ENCODE measurements around the gene ADARB2. TPM values are rescaled to one million over a fixed set of nuclear protein-coding genes. Genes with fewer than 3 reads are reported as not detected.

ADARB2 gene
- total RNA-seq, 1 donor from 2014 or later, result 0.05 TPM

DNA sequence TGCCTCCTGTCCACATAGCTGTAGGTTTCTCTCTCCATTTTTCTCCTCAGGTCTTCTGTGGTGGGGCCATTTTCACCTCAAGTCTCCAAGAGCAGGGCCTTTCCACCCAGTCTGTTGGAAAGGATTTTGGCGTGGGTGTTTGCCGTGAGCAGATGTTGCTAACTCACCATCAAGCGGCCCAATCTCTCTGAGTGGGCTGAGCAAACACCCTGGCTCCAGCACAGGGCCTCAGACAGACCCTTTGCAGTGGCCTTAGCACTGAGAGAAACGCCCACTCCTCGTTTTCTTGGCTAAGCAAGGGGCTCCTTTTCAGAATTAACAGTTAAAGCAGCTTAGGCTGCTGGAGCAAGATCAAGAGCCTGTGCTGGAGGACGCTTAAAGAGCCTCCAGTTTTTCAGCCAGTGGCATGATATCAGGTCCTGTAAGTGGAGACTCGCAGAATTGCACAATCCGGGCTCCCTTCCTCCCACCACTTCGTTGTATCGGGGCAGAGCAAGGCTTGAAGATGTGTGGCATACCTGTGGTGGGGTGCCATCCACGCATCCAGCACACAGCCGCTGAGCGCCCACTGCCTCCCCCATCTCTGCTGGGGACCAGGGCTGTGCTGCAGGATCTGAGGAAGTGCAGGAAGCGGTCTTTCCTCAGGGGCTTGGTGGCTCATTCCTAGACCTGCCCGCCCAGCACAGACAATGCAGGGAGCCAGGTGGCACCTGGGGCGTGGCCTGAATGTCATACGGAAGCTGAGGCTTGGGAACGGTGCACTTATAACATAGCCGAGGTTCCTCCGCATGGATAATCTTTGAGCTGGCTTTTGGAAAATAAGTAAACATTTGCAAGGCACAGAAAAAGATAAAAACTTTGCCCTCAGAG, 142.7 kb downstream of the ADARB2 start:
- Mint-ChIP-seq H3K27ac (no peak overlapping the region), H3K4me1 (ENCODE audit: low read depth) (no peaks in the 10 kb centered on the region), H3K4me3 (ENCODE audit: low read depth) (no peak overlapping the region), H3K36me3 (ENCODE audit: low read depth) (no peaks in the 10 kb centered on the region), H3K27me3 (ENCODE audit: low read depth) (no peaks in the 10 kb centered on the region), H3K9me3 (no peaks in the 10 kb centered on the region)
- intact Hi-C loops (cut with micrococcal nuclease), result no loop called here
- DNase-seq (ENCODE audit: low spot score), result no peak

DNA sequence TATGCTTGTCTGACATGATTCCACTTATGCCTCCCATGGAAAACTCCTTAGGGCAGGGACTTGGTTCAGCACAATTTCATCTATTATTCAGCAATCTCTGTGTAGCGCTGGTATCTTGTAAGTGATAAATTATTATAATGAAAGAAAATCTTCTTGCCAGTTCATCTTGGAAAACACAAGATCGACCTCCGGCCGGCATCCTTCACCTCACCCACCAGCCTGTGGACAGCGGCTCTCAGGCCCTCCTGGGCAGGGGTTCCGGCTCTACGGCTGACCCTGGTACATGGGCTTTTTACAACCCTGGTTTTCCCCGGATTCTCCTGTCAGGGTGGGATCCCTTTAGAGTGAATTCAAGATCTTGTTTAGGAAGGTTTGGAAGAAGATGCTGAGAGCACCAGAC, 145.6 kb downstream of the ADARB2 start:
- no peak overlapping the region for H3K4me3 Mint-ChIP-seq (ENCODE audit: low read depth)
- DNase-seq (ENCODE audit: low spot score), result no peak
- no peaks in the 10 kb centered on the region for H3K4me1 Mint-ChIP-seq (ENCODE audit: low read depth)
- no peaks in the 10 kb centered on the region for H3K36me3 Mint-ChIP-seq (ENCODE audit: low read depth)
- H3K9me3 Mint-ChIP-seq, result no peaks in the 10 kb centered on the region
- intact Hi-C loops (cut with micrococcal nuclease), result no loop called here
- H3K27ac Mint-ChIP-seq, result no peak overlapping the region
- no peaks in the 10 kb centered on the region for H3K27me3 Mint-ChIP-seq (ENCODE audit: low read depth)

DNA sequence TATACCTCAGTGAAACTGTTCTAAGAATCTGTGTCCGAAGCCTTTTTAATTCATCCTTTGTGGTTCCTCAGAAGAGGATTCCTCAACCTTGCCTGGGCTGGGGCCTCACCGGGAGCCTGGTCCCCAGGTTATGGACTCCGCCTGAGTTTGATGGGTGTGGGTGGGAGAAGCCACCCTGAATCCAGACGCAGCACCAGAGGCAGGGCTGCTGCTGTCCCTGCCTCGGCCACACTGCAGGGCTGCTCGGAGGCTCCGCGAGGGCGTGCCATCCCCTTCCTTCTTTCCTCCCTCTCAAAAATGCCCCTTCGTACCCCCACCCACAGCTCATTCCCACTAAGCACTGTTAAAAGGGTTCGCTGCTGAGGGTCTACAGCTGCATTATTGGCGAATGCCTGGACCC, 146.3 kb downstream of the ADARB2 start:
- Mint-ChIP-seq H3K9me3 (no peaks in the 10 kb centered on the region), H3K27ac (no peak overlapping the region), H3K27me3 (ENCODE audit: low read depth) (no peaks in the 10 kb centered on the region), H3K36me3 (ENCODE audit: low read depth) (no peaks in the 10 kb centered on the region), H3K4me1 (ENCODE audit: low read depth) (no peaks in the 10 kb centered on the region), H3K4me3 (ENCODE audit: low read depth) (no peak overlapping the region)
- intact Hi-C loops (cut with micrococcal nuclease), result no loop called here
- no peak for DNase-seq (ENCODE audit: low spot score)

DNA sequence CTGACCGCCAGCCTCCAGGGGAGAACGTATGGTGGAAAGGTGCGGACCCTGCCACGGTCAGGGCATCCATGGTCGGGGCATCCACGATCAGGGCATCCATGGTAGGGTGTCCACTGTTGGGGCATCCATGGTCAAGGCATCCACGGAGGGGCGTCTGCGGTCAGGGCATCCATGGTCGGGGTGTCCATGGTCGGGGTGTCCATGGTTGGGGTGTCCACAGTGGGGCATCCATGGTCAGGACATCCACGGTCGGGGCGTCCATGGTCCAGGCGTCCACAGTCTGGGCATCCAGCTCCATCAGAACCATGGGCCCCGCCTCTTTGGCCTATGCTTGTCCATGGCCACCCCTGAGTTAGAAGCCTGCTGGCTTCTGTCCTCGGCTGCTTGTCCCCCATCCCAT, 148.1 kb downstream of the ADARB2 start:
- H3K27ac Mint-ChIP-seq, result no peak overlapping the region
- no peaks in the 10 kb centered on the region for H3K27me3 Mint-ChIP-seq (ENCODE audit: low read depth)
- H3K9me3 Mint-ChIP-seq, result no peaks in the 10 kb centered on the region
- DNase-seq (ENCODE audit: low spot score), result no peak
- H3K4me1 Mint-ChIP-seq (ENCODE audit: low read depth), result no peaks in the 10 kb centered on the region
- intact Hi-C loops (cut with micrococcal nuclease), result no loop called here
- no peaks in the 10 kb centered on the region for H3K36me3 Mint-ChIP-seq (ENCODE audit: low read depth)
- no peak overlapping the region for H3K4me3 Mint-ChIP-seq (ENCODE audit: low read depth)

DNA sequence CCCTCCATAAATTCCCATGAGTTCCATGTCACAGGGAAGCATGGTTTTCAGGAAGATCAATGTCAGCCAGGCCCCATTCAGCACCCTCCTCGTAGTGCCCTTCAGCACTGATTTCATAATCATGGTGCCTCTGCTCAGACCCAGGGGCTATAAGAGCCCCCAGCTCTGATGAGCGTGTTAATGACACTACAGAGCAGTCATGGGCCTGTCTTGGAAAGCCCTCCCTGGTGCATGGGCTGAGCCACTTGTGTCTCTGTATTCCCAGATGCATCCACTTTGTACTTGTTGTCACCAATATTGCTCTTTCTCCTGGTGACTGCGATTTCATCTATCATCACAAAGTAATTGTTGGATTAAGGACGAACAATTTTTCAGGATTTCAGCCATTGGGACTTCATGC, 154.6 kb downstream of the ADARB2 start:
- H3K36me3 Mint-ChIP-seq (ENCODE audit: low read depth), result no peaks in the 10 kb centered on the region
- no peaks in the 10 kb centered on the region for H3K27me3 Mint-ChIP-seq (ENCODE audit: low read depth)
- no peaks in the 10 kb centered on the region for H3K4me1 Mint-ChIP-seq (ENCODE audit: low read depth)
- H3K9me3 Mint-ChIP-seq, result no peaks in the 10 kb centered on the region
- intact Hi-C loops (cut with micrococcal nuclease), result no loop called here
- no peak for DNase-seq (ENCODE audit: low spot score)
- no peak overlapping the region for H3K4me3 Mint-ChIP-seq (ENCODE audit: low read depth)
- H3K27ac Mint-ChIP-seq, result no peak overlapping the region

DNA sequence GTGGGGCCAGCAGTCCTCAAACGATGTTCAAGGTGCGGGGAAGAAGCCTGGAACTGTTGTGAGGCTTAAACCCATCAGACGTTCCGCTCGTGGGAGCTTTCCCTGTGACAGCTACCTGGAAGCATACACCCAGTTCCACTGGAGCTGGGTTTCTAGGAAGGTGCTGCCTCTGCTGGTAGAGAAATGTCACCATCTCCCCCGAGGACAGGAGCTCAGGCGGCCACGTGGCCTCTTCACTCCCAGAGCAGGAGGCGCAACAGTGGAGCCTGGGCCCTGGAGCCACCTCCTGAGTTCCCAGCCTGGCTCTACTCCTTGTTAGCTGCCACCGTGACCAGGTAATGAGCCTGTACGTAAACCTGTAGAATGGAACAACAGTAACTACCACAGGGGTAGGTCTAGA, 156.1 kb downstream of the ADARB2 start:
- DNase-seq (ENCODE audit: low spot score), result no peak
- H3K27ac Mint-ChIP-seq, result no peak overlapping the region
- H3K27me3 Mint-ChIP-seq (ENCODE audit: low read depth), result no peaks in the 10 kb centered on the region
- no peaks in the 10 kb centered on the region for H3K4me1 Mint-ChIP-seq (ENCODE audit: low read depth)
- H3K36me3 Mint-ChIP-seq (ENCODE audit: low read depth), result no peaks in the 10 kb centered on the region
- no peaks in the 10 kb centered on the region for H3K9me3 Mint-ChIP-seq
- no peak overlapping the region for H3K4me3 Mint-ChIP-seq (ENCODE audit: low read depth)
- intact Hi-C loops (cut with micrococcal nuclease), result no loop called here

DNA sequence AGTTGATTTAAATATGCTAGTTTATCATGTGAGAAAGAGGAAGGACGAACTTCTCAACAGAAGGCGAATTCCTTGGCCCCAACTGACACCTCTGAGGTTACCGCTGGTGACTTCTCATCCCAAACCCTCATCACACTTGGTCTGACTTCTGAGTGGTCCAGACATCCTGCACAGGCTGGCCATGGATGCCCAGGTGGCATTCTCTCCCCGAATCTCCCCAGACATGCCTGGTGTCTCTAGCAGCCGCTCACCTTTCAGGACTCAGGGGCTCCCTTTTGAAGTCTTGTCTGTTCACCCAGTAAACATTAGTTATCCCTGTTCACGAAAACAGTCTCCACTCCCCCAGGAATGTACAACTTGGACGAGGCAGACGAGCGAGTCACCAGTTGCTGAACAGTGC, 157.7 kb downstream of the ADARB2 start:
- intact Hi-C loops (cut with micrococcal nuclease), result no loop called here
- no peak overlapping the region for H3K27ac Mint-ChIP-seq
- no peak for DNase-seq (ENCODE audit: low spot score)
- H3K4me3 Mint-ChIP-seq (ENCODE audit: low read depth), result no peak overlapping the region
- H3K27me3 Mint-ChIP-seq (ENCODE audit: low read depth), result no peaks in the 10 kb centered on the region
- H3K9me3 Mint-ChIP-seq, result no peaks in the 10 kb centered on the region
- no peaks in the 10 kb centered on the region for H3K36me3 Mint-ChIP-seq (ENCODE audit: low read depth)
- H3K4me1 Mint-ChIP-seq (ENCODE audit: low read depth), result no peaks in the 10 kb centered on the region

DNA sequence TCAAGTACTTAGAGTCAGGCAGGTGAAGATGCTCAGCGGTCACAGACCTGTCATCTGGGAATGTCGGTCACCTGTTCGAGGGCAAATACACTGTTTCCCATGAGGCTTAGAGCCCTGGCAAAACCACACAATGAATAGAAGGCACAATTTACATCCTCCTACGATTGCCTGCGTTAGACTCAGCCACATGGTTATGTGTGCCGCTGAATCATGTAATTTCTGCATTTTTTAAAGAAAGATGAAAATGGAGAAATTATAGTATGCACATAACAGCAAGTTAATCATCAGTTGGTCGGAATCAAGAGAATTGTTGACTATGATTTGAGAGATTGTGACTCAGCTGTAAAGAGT, 158.2 kb downstream of the ADARB2 start:
- H3K4me3 Mint-ChIP-seq (ENCODE audit: low read depth), result no peak overlapping the region
- no peak for DNase-seq (ENCODE audit: low spot score)
- H3K27ac Mint-ChIP-seq, result no peak overlapping the region
- H3K27me3 Mint-ChIP-seq (ENCODE audit: low read depth), result no peaks in the 10 kb centered on the region
- no peaks in the 10 kb centered on the region for H3K4me1 Mint-ChIP-seq (ENCODE audit: low read depth)
- no peaks in the 10 kb centered on the region for H3K36me3 Mint-ChIP-seq (ENCODE audit: low read depth)
- no peaks in the 10 kb centered on the region for H3K9me3 Mint-ChIP-seq
- intact Hi-C loops (cut with micrococcal nuclease), result no loop called here

DNA sequence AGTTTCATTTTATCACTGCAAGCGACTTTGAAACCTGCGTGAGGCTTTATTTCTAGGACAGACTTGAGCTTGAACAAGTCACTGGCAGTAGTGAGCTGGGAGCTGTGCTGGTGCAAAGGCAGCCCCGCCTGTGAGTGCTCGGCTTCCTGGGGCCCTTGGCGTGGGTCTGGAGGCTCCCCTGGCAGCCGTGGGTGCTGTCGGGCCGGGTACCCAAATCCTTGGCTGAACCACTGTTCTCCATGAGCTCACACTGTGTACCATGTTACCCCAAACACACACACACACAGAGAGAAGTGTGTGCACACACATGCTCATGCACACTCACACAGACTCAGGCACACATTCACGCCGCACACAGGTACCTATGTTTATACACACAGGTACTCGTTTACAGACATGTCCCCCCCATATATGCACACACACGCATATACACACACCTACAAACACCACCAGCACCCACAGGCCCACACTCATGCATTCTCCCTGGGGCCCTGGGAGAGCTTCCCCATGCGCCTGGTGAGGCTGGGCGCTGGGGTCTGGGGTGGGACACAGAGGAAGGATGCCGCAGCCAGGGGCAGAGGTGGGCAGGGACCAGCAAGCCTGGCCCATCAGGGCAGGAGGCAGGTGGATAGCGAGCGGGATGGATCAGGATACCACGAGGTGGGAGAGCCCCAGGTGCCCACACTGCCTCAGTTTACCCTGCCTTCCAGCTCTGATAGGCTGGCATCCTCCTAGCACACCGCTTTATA, 158.8 kb downstream of the ADARB2 start:
- intact Hi-C loops (cut with micrococcal nuclease), result no loop called here
- no peaks in the 10 kb centered on the region for H3K9me3 Mint-ChIP-seq

DNA sequence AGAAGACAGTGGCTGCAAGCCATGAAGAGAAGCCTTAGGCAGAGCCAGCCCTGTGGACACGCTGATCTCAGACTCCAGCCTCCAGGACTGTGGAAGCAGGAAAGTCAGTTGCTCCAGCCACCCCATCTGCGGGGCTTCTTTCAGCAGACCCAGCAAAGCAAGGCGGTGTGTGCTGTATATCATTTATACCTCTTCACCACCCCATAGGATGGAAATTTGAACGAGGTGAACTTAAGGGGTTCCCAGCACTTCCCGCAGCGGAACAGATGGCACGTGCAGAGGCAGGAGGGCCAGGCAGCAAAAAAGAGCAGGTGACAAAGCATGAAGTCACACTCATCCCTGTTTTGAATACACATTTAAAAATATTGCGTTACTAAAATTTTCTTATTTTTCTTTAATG, 159.4 kb downstream of the ADARB2 start:
- no peak for DNase-seq (ENCODE audit: low spot score)
- H3K4me3 Mint-ChIP-seq (ENCODE audit: low read depth), result no peak overlapping the region
- no peaks in the 10 kb centered on the region for H3K9me3 Mint-ChIP-seq
- no peaks in the 10 kb centered on the region for H3K36me3 Mint-ChIP-seq (ENCODE audit: low read depth)
- H3K27ac Mint-ChIP-seq, result no peak overlapping the region
- intact Hi-C loops (cut with micrococcal nuclease), result no loop called here
- H3K4me1 Mint-ChIP-seq (ENCODE audit: low read depth), result no peaks in the 10 kb centered on the region
- H3K27me3 Mint-ChIP-seq (ENCODE audit: low read depth), result no peaks in the 10 kb centered on the region

More for the DNA sequence above, 158.8 kb downstream of the ADARB2 start:
- DNase-seq (ENCODE audit: low spot score), result no peak
- Mint-ChIP-seq H3K27ac (no peak overlapping the region), H3K4me1 (ENCODE audit: low read depth) (no peaks in the 10 kb centered on the region), H3K27me3 (ENCODE audit: low read depth) (no peaks in the 10 kb centered on the region), H3K4me3 (ENCODE audit: low read depth) (no peak overlapping the region), H3K36me3 (ENCODE audit: low read depth) (no peaks in the 10 kb centered on the region)

DNA sequence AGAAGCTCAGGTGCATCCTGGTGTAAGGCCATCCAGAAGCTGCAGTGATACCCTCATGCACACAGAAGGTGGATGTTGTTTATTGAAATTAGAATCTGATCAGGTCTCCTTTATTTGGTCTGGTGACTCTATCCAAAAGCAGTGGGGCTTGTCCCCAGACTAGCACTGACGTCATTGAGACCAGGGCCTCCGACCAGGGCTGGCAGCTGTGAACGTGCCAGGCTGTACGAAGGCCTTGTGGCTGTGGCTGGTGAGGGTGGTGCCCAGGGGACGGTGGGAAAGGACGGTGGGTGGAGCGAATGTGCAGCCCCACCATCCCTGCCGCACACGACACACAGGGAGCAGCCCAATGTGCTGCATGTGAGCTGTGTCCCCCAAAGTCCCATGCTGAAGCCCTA, 160.0 kb downstream of the ADARB2 start:
- no peaks in the 10 kb centered on the region for H3K36me3 Mint-ChIP-seq (ENCODE audit: low read depth)
- no peaks in the 10 kb centered on the region for H3K9me3 Mint-ChIP-seq
- intact Hi-C loops (cut with micrococcal nuclease), result no loop called here
- no peak overlapping the region for H3K27ac Mint-ChIP-seq
- no peak overlapping the region for H3K4me3 Mint-ChIP-seq (ENCODE audit: low read depth)
- DNase-seq (ENCODE audit: low spot score), result no peak
- no peaks in the 10 kb centered on the region for H3K4me1 Mint-ChIP-seq (ENCODE audit: low read depth)
- no peaks in the 10 kb centered on the region for H3K27me3 Mint-ChIP-seq (ENCODE audit: low read depth)

DNA sequence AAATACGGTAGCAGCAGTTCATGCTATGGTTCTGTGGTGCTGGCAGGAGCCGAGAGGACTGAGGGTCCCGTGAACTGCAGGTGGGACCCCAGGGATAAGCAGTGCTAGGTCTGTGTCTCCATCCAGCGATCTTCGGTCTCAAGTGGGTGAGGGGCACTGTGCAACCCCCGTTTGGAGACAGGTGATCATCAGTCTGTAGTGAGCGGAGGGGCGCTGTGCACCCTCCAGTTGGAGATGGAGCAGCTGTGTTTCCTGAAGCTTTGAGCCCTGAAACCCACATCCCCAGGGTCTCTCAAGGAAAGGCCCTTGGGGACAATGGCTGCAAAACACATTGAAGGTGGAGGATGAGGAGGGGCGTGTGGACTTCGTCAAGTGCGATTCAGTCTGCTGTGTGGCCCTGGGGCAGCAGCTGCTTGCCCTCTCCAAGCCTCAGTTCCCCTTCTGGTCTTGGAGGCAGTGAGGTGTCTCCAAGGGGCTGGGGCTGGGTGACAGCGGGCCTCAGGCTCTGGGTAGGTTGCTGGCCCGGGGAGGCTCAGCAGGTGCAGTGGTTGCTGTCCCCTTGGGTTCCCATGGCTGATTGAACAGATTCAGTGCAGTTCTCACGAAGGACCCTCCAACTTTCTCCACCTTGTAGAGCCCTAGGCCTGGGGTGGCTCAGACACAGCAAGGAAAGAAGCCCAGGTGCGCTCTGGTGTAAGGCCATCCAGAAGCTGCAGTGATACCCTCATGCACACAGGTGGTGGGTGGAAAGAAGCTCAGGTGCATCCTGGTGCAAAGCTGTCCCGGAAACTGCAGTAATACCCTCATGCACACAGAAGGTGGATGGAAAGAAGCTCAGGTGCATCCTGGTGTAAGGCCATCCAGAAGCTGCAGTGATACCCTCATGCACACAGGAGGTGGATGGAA, 160.6 kb downstream of the ADARB2 start:
- Mint-ChIP-seq H3K27me3 (ENCODE audit: low read depth) (no peaks in the 10 kb centered on the region), H3K36me3 (ENCODE audit: low read depth) (no peaks in the 10 kb centered on the region), H3K9me3 (no peaks in the 10 kb centered on the region), H3K4me3 (ENCODE audit: low read depth) (no peak overlapping the region), H3K27ac (no peak overlapping the region), H3K4me1 (ENCODE audit: low read depth) (no peaks in the 10 kb centered on the region)
- DNase-seq (ENCODE audit: low spot score), result no peak
- intact Hi-C loops (cut with micrococcal nuclease), result no loop called here

Data from activated T-helper 2 cell treated with anti-CD3 and anti-CD28 coated beads, Interferon-gamma antibody, Interleukin-2, Interleukin-4, amounts not matched to agents 10 μg/mL and 5 μg/mL and 100 μg/mL, durations not matched to agents 14 hours and 24 hours and 36 hours (primary cell).